Kidney (tissue), 14 donors: Measurements from ENCODE around the gene LARGE2. TPM values are rescaled to one million over a fixed set of nuclear protein-coding genes. Genes with fewer than 3 reads are reported as not detected.
A peak's percentile ranks its signal among the peaks of the same experiment; 100 is the strongest.
"Not testable (repeated sequence)": the region's sequence is repeated elsewhere in the genome, so short reads cannot be mapped to it uniquely, and the experiment has no call there.

Experiments
- DNase-seq, 5 donors: peaks; one replicate each; pipeline ENCODE4 v3.0.0-alpha.2; 2013 to 2020
- FAIRE-seq: peaks from 2 replicates; lab custom pipeline; 2012; peaks lifted over from hg19 to GRCh38; lab: Jason Lieb, UNC
- H3K27ac ChIP-seq, 2 donors: one replicate each; pipeline ENCODE4 v1.7.0; 2013; ENCODE audit warnings: low read depth in 2 of 2, low read length in 2 of 2, inconsistent platforms in 1 of 2
- H3K27me3 ChIP-seq: one replicate; pipeline ENCODE4 v1.7.1; 2013; ENCODE audit warnings: low read length, inconsistent platforms; ENCODE audit not compliant: control insufficient read depth, insufficient read depth
- H3K36me3 ChIP-seq, 3 donors: one replicate each; pipeline versions ENCODE4 v1.7.0 to v1.7.1; 2013; ENCODE audit warnings: low read length in 3 of 3, control low read depth in 1 of 3, inconsistent platforms in 1 of 3; ENCODE audit not compliant: insufficient read depth in 3 of 3, control insufficient read depth in 2 of 3
- H3K4me1 ChIP-seq, 3 donors: one replicate each; pipeline versions ENCODE4 v1.7.0 to v1.7.1; 2013; ENCODE audit warnings: low read length in 3 of 3, inconsistent platforms in 1 of 3, low read depth in 1 of 3; ENCODE audit not compliant: control insufficient read depth in 2 of 3, insufficient read depth in 2 of 3
- H3K4me3 ChIP-seq, 3 donors: one replicate each; pipeline versions ENCODE4 v1.7.0 to v1.8.1; 2013; ENCODE audit warnings: low read length in 3 of 3, control low read depth in 1 of 3, inconsistent platforms in 1 of 3
- H3K9ac ChIP-seq, 3 donors: one replicate each; pipeline versions ENCODE4 v1.7.0 to v1.7.1; 2013; ENCODE audit warnings: low read length in 3 of 3, control low read depth in 1 of 3, inconsistent platforms in 1 of 3
- H3K9me3 ChIP-seq, 3 donors: one replicate each; pipeline versions ENCODE4 v1.7.0 to v1.7.1; 2013; ENCODE audit warnings: low read length in 3 of 3, control low read depth in 1 of 3, inconsistent platforms in 1 of 3; ENCODE audit not compliant: control insufficient read depth in 2 of 3, insufficient read depth in 1 of 3
- CTCF ChIP-seq: IDR thresholded peaks from 3 replicates; pipeline ENCODE4 v1.5.1; 2012; ENCODE audit warnings: mild to moderate bottlenecking, moderate library complexity, borderline replicate concordance; ENCODE audit not compliant: insufficient read depth; ENCODE audit errors: extremely low read depth
- intact Hi-C: fragments of 100-400 bp; cut with DNase I; formaldehyde crosslinking; loops from one replicate; pipeline ENCODE4 v1.11.1; 2022
- polyA plus RNA-seq: library from polyadenylated mRNA; stranded (reverse); fragments of 350-450 nt; fragmentation: Illumina TruSeq; extraction: RNeasy Lipid Tissue Mini Kit (QIAGEN cat#74804); gene quantifications from one replicate; pipeline ENCODE4 v1.2.3, GENCODE V29; 2014; ENCODE audit warnings: low read depth, low replicate concordance; ENCODE audit not compliant: insufficient read depth
- total RNA-seq: library from RNA; stranded (reverse); fragmentation: NEBNext Ultra II Directional; extraction: Animal tissue kit (Norgen Biotek cat#: 25700); gene quantifications from one replicate; pipeline ENCODE4 v1.2.1, GENCODE V29; 2021
- donor health status: control.
- donor health status: control.
- donor health status: control.
- donor health status: control.
- donor health status: control.
- donor health status: DM: yes; HTN: yes; CAD: no.
- donor health status: Normal renal cell carcinoma (clear cell type).

The LARGE2 gene
- total and polyA plus RNA-seq, 2 donors from 2014 or later, result 13.1 to 29.8 TPM

DNA sequence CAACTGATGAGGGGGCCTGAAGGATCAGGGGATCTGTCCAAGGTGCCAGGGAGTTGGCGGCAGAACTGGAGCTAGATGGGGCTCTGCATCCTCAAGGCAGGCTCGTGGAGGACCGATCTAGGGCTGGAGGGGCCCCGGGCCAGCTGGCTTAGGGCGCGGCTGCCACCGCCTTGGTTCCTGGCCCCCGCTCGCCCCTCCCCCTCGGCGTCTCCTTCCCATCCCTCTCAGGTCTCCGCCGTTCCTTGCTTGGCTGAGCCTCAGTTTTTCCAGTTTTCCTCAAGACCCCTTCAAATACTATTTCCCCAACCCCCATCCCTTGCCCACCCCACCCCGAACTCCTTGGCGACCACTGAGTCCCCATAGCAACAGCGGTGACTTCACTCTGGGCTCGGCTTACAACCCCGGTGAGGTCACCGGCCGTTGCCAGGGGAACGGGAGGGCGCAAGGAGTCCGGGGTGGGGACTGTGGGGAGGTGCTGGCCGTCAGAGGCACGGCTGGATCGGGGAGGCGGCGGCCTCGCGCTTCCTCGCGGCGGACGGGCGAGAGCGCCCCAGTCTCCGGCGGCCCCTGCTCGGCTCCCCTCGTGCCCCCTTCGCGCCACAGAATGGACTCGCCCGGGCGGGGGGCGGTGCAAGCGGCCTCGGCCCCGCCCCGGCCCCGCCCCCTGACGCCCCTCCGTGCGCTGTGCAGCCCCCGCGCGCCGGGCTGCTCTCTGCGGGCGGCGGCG is 22.8 kb upstream of the LARGE2 start:
- DNase-seq (peak; percentile 95 to 97 (median 96)), FAIRE-seq (no peak)
- Histone ChIP-seq H3K27me3 (no peaks in the 10 kb centered on the region), H3K9ac (peak overlapping the region in 1 of 3 donors; percentile 26), H3K27ac (peak overlapping the region in 1 of 2 donors; percentile 63), H3K4me1 (peaks cover 0 to 13% (median 4%) of the 10 kb centered on the region in 3 donors), H3K9me3 (no peaks in the 10 kb centered on the region), H3K4me3 (peak overlapping the region; percentile 37 to 56 (median 44)), H3K36me3 (peaks cover 0 to 3% (median 0%) of the 10 kb centered on the region in 3 donors)
- no peak for TF ChIP-seq CTCF
- intact Hi-C loops, result no loop called here

- Histone ChIP-seq H3K4me1 (peaks cover 0 to 13% (median 4%) of the 10 kb centered on the region in 3 donors), H3K4me3 (peak overlapping the region; percentile 5 to 55 (median 44)), H3K9ac (peak overlapping the region in 1 of 3 donors; percentile 65)
- intact Hi-C loops, H3K9me3 ChIP-seq, FAIRE-seq, H3K27me3 ChIP-seq, H3K27ac ChIP-seq, H3K36me3 ChIP-seq: not testable (repeated sequence)
- peak; percentile 18 to 77 (median 38) for DNase-seq
Observed at GRCh38 chr11:45900175-45900800, 22.2 kb upstream of the LARGE2 start.

DNA sequence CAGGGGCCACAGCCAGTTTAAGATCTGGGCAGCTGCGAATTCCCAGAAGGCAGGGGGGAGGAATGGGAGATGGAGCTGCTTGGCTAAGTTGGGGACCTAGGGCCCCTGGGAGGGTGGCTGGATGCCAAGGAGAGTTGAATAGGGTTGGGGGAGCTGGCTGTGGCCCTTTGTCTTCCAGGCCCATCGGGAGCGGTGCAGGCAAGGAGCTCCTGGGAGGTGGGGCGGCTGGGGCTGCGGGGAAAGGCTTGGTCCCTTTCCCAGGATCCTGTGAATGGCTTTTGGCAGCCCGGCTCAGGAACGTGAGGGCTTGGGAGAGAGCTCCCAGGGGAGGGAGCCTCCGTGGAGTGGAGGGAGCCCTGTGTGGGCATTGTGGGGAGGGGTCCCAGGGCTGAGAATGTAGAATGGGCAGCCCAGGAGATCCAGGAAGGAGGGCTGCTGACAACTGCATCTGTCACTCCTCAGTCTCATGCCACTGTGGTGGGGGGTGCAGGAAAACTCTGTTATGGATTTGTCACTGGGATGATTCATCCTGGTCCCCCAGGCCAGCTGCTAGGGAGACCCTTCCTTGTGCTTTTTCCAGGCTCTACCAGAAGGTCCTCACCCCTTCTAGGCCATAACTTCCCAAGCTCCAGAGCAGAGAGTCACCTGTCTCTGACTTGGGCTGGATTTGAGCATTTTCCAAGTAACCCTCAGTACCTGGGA is 21.4 kb upstream of the LARGE2 start:
- Histone ChIP-seq H3K27ac (no peak overlapping the region), H3K9me3 (no peaks in the 10 kb centered on the region), H3K36me3 (peaks cover 0 to 3% (median 0%) of the 10 kb centered on the region in 3 donors), H3K27me3 (no peaks in the 10 kb centered on the region), H3K9ac (peak overlapping the region in 1 of 3 donors; percentile 65), H3K4me1 (peaks cover 0 to 13% (median 4%) of the 10 kb centered on the region in 3 donors), H3K4me3 (peak overlapping the region; percentile 5 to 55 (median 44))
- intact Hi-C loops, result no loop called here
- FAIRE-seq (no peak), DNase-seq (peak in 1 of 5 donors; percentile 75)
- TF ChIP-seq CTCF, result no peak

DNA sequence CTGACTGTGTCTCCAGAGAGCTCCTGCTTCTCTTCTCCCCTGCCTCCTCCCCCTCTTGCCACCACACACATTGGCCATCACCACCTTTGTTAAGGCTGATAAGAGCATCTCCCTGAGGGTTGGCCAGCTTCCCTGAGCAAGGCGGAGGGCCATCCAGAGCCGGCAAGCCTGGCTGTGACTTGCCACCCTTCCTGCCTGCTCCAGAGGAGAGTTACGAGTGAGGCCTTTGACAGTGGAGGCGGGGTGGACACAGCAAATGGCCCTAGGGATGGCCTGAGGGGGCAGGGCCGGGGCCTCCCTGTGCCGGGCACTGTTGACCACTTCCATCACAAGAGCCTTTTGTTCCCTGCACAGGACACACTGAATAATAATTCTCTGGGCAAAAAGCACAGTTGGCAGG is 20.8 kb upstream of the LARGE2 start:
- no peaks in the 10 kb centered on the region for H3K27me3 ChIP-seq
- FAIRE-seq (no peak), DNase-seq (peak in 1 of 5 donors; percentile 41)
- H3K9ac ChIP-seq, result no peak overlapping the region
- no peak overlapping the region for H3K27ac ChIP-seq
- no peaks in the 10 kb centered on the region for H3K9me3 ChIP-seq
- H3K4me3 ChIP-seq, result no peak overlapping the region
- TF ChIP-seq CTCF, result no peak
- intact Hi-C loops, result no loop called here
- H3K36me3 ChIP-seq, result peaks cover 0 to 3% (median 0%) of the 10 kb centered on the region in 3 donors
- H3K4me1 ChIP-seq, result peaks cover 0 to 13% (median 4%) of the 10 kb centered on the region in 3 donors
